ENCODE measurements around the gene BCL6.

Gene BCL6

DNA sequence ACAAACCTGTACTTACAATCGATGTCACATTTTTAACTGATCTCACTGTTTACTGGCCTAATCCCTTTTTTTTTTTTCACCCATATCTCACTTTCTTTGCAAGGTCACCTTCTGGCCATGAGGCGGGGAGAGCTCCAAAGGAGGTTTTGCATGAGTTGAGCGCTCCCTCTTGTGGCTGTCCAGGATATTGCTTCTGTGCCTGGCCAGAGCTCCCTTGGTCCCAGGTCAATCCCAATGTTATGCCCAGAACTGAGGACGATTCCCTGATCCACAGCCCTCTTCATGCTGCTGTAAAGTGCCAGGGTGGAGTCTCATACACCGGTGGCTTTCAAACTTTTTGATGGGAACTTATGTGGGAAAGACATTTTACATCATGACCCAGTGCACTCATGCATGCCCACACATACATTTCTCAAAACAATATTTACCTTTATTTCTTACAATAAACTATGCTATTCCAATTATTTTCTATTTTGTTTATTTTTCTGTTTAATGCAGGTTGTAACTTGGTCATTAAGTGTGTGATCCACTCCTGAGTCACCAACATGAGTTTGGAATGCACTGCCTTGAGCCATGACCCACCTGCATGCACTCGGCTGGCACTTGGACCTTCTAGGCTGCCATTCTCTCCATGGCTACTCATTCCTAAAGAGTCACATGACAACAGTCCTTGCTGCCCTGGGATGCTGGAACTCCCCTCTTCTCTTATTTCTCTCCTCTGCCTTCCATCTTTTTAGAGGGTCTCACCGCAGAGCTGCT lies 65.5 kb downstream of the BCL6 start:
- Histone ChIP-seq H3K9me3 (ENCODE audit: control insufficient read depth, low read length) (no peaks in the 10 kb centered on the region), H3K4me3 (ENCODE audit: insufficient read depth, low read depth, low read length) (no peak overlapping the region)
- 38 to 40% methylated on average over 7 of the region's 7 CpGs for WGBS, 2 experiments

DNA sequence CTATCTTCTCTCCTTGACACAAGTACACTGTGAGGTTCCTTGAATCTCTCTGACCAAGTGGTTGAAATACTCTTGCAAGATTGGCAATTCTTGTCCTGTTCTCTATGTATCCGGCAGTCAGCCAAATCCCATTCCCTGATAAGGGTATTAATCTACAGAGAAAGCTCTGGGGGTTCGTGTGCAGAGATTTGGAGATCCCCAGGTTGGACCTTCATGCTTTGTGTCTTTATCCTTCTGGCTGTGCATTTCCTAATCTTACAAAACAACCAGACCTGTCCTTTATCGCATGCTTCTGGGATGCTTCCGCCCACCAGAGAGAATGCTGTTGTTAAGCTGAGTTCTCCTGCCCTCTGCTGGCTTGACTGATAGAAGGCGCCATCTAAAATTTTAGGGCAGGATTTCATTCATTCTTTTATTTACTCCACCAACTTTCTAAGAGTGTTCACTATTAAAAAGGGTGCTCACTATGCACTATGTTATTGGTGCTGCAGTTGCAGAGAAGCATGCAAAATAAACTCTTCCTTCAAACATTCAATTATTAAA lies 66.5 kb downstream of the BCL6 start:
- Histone ChIP-seq H3K9me3 (ENCODE audit: control insufficient read depth, low read length) (no peaks in the 10 kb centered on the region), H3K27me3 (ENCODE audit: control insufficient read depth, insufficient read depth, low read length, poor library complexity, severe bottlenecking) (no peaks in the 10 kb centered on the region), H3K27ac (ENCODE audit: insufficient read depth, low read depth, low read length, poor library complexity, severe bottlenecking) (no peak overlapping the region), H3K4me3 (ENCODE audit: insufficient read depth, low read depth, low read length) (no peak overlapping the region), H3K4me1 (ENCODE audit: control insufficient read depth, insufficient read depth, low read length) (no peaks in the 10 kb centered on the region), H3K36me3 (ENCODE audit: control insufficient read depth, insufficient read depth, low read length) (no peaks in the 10 kb centered on the region)
- 28 to 33% methylated on average over 5 of the region's 5 CpGs for WGBS, 2 experiments

More for the DNA sequence above, 65.5 kb downstream of the BCL6 start:
- H3K27me3 ChIP-seq (ENCODE audit: control insufficient read depth, insufficient read depth, low read length, poor library complexity, severe bottlenecking), result no peaks in the 10 kb centered on the region
- no peaks in the 10 kb centered on the region for H3K4me1 ChIP-seq (ENCODE audit: control insufficient read depth, insufficient read depth, low read length)
- H3K36me3 ChIP-seq (ENCODE audit: control insufficient read depth, insufficient read depth, low read length), result no peaks in the 10 kb centered on the region
- no peak overlapping the region for H3K27ac ChIP-seq (ENCODE audit: insufficient read depth, low read depth, low read length, poor library complexity, severe bottlenecking)

DNA sequence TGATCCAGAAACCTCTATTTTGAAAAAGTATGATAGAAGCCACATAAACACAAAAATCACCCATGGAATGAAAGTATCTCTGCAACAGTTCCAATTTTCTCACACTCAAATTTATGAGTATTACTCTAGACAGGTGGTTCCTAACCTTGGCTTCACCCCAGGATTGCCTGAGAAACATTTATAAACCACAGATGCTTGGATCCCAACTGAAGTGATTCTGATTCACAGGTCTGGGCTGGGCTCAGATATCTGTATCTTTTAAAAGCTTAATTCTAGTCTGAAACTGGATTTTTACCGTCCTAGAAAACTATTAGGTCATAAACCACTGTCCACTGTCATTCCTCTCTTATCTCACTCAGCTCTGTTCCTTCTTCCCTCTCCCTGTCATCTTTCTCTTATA lies 67.7 kb downstream of the BCL6 start:
- H3K4me3 ChIP-seq (ENCODE audit: insufficient read depth, low read depth, low read length), result no peak overlapping the region
- WGBS, 2 experiments, result 95% methylated on average over 1 of the region's 1 CpG
- H3K36me3 ChIP-seq (ENCODE audit: control insufficient read depth, insufficient read depth, low read length), result no peaks in the 10 kb centered on the region
- H3K27ac ChIP-seq (ENCODE audit: insufficient read depth, low read depth, low read length, poor library complexity, severe bottlenecking), result no peak overlapping the region
- no peaks in the 10 kb centered on the region for H3K9me3 ChIP-seq (ENCODE audit: control insufficient read depth, low read length)
- H3K27me3 ChIP-seq (ENCODE audit: control insufficient read depth, insufficient read depth, low read length, poor library complexity, severe bottlenecking), result peaks cover 3% of the 10 kb centered on the region
- no peaks in the 10 kb centered on the region for H3K4me1 ChIP-seq (ENCODE audit: control insufficient read depth, insufficient read depth, low read length)

DNA sequence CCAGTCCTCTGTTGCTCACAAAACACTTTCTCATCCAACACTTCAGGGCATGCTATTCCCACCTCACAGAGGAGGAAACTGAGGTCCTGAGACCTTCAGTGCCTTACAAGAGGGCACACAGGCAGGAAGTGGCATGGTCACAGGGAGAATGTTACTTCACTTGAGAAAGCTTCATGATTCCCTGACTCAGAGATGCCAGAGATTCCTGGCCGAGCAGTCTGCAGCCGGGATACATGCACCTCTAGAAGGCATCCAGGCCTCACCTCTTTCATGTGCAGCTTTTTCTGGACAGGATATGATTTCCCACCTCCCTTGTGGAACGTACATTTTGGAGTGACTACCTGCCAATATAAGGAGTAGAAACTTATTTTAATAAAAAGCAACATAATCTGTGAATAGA lies 72.3 kb downstream of the BCL6 start:
- 88 to 92% methylated on average over 2 of the region's 3 CpGs for WGBS, 2 experiments
- Histone ChIP-seq H3K27me3 (ENCODE audit: control insufficient read depth, insufficient read depth, low read length, poor library complexity, severe bottlenecking) (peaks cover 26% of the 10 kb centered on the region), H3K27ac (ENCODE audit: insufficient read depth, low read depth, low read length, poor library complexity, severe bottlenecking) (no peak overlapping the region), H3K9me3 (ENCODE audit: control insufficient read depth, low read length) (no peaks in the 10 kb centered on the region), H3K36me3 (ENCODE audit: control insufficient read depth, insufficient read depth, low read length) (no peaks in the 10 kb centered on the region), H3K4me1 (ENCODE audit: control insufficient read depth, insufficient read depth, low read length) (no peaks in the 10 kb centered on the region), H3K4me3 (ENCODE audit: insufficient read depth, low read depth, low read length) (no peak overlapping the region)

All from ectodermal cell (in vitro differentiated cells).